Measurements from ENCODE around the gene GAL3ST2.

- TF ChIP-seq POLR2A (IDR thresholded peaks at IDR 0.05) (no peak), CTCF (IDR thresholded peaks at IDR 0.05) (no peak)
Observed at GRCh38 chr2:241751776-241752175, 24.8 kb upstream of the GAL3ST2 start.
